Subcutaneous adipose tissue (tissue), 4 donors: ENCODE data around the gene FARS2. TPM values are rescaled to one million over a fixed set of nuclear protein-coding genes. Genes with fewer than 3 reads are reported as not detected.

Experiments used
- total RNA-seq, 4 donors: library from RNA; depleted of rRNA; stranded (reverse); fragments of >200 nt; gene quantifications; one replicate each; pipeline ENCODE4 v1.1.0, GENCODE V29; 2016
- TF ChIP-seq, protein P1 (sequence below): fragments of 450-650 bp; IDR thresholded peaks from one replicate; pipeline ENCODE4 v1.5.1; 2016; ENCODE audit warnings: low read depth, mild to moderate bottlenecking, control low read depth, antibody characterized with exemption, moderate library complexity

FARS2 gene
- total RNA-seq, 4 donors from 2014 or later, result 6.2 to 13.6 (median 11.3) TPM

DNA sequence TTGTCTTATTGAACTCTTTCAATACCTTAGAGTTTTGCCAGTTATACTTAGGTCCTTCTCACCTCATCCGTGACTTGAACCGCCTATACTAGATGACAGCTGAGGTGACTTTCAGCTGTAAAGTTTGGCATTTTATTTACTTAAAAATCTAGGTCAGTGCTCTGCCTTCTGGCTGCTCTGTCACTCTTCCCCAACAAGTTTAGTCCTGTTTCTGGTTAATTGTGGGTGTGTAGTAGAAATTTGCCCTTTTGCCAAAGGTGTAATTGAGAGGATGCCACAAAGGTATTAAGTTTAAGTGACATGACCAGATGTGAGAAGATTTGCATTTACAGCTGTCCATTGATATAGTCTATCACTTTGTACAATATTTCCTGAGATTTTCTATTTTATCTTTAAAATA, 106.2 kb downstream of the FARS2 start:
- TF ChIP-seq, protein P1, sequence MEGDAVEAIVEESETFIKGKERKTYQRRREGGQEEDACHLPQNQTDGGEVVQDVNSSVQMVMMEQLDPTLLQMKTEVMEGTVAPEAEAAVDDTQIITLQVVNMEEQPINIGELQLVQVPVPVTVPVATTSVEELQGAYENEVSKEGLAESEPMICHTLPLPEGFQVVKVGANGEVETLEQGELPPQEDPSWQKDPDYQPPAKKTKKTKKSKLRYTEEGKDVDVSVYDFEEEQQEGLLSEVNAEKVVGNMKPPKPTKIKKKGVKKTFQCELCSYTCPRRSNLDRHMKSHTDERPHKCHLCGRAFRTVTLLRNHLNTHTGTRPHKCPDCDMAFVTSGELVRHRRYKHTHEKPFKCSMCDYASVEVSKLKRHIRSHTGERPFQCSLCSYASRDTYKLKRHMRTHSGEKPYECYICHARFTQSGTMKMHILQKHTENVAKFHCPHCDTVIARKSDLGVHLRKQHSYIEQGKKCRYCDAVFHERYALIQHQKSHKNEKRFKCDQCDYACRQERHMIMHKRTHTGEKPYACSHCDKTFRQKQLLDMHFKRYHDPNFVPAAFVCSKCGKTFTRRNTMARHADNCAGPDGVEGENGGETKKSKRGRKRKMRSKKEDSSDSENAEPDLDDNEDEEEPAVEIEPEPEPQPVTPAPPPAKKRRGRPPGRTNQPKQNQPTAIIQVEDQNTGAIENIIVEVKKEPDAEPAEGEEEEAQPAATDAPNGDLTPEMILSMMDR, result no peak

DNA sequence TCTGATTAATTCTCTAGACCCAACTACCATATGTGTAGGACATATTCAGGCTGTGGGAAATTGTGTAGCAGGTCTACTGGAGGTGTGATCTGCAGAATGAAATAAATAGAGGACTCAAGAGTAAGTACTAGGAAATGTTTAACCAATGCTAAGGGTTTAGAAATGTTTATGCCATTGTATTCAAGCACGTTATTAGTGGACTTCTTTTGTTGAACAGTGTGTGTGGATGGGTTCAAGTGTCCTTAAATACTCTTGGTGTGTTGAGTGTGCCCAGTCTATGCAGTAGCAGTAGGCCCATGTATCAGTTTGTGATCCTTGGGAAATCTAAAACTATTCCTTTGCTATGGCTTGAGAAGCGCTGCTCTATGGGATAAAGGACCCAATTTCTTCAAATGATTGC, 112.1 kb downstream of the FARS2 start:
- TF ChIP-seq, protein P1, result no peak

DNA sequence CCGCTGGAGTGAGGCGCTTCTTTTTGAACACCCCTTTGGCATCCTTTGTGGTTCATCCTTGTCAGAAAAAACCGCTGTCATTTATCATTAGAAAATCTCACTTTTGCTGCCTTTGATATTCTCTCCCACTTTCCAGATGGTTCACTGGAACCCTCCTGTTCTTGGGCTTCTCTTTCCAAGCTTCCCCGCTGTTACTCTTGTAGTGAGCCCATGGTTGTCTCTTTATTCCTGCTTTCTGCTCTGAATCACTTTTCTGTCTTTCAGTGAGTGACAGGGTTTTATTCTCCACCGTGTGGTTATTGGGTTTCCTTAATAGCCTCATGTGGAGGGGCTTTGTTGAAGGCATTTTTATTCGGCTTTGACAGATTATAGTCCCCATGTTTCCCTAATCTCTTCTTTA, 117.0 kb downstream of the FARS2 start:
- TF ChIP-seq, protein P1, result no peak

DNA sequence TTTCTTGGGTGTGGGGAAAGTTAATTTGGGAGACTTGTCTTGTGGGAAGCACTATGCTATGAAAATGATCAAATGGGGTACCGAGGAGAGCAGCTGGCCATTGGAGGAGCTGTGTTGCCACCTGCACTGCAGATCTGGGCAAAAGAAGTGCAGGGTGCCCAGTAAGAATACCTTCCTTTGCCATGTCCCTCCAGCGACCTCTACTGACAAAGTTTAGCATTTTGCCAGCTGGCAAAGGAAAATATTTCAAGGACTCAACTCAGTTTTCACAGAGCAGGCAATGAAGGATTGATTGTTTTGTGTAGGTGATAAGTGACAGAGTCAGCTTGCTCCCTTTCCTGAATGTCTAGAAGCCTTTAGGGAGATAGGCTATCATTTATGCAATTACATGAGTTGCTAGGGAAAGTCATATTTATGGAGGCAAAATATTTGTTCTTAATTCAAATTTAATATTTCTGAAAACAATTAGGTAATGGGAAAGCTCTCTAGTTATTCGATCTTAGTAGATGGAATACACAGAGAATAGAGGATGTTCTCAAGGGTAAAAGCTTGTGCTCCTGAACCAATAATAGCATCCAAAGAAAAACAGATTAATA, 118.4 kb downstream of the FARS2 start:
- TF ChIP-seq, protein P1, result no peak

DNA sequence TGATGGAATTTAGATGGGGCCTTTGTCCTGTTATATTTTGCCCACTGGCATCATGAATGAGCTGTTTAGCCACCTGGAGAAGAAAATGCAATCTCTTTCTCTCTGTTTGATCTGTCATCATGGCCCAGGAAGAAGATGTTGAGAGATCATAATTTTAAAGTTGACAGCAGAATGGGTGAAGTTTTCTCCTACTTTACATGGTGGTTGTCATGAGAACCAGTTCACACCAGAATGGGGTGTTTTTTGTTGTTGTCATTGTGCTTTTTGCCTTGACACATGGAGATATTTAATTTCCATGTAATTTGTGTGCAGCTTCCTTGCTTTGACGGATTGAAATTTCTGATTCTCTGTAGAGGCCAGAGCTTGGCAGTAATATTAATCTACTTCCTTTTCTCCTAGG, 122.5 kb downstream of the FARS2 start:
- TF ChIP-seq, protein P1, result no peak

DNA sequence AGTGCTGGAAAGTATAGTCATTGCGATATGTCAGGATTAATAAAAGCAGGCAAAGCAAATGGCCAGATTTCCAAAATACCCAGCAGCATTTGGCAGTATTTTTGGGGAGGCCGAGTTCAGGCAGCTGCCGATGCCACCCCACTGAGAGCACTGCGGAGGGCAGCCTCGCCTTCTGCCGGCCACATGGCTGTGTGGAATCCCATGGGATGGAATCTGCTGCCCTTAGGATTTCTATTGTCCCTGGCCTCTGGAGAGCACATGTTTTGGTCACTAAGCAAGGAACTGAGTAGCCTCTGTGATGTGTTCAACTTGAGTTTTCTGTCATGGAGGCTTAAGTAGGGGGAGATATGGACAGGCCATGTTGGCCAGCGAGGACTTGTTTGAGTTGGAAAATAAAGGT, 123.0 kb downstream of the FARS2 start:
- TF ChIP-seq, protein P1, result no peak

DNA sequence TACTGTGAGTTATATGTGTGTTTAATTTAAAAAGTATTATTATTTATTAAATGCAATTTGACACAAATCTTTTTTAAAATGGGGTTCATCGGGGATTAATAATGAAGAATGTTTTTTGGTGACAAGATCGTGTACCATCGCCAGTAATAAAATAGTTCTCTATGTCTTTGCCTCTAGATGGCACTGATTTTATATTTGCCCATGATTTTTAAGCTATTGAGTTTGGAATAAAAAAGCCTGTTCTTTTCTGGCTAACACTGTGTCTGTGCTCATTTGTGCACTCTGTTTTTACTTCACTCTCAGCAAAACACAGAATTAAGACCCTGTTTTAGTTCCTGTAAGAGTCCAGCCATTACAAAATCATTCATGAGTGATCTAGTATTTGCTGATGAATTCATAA, 127.0 kb downstream of the FARS2 start:
- TF ChIP-seq, protein P1, result no peak
